Immature natural killer cell (primary cell): ENCODE measurements around the gene ACSF3. TPM values are rescaled to one million over a fixed set of nuclear protein-coding genes. Genes with fewer than 3 reads are reported as not detected.
"Not testable (repeated sequence)": the region's sequence is repeated elsewhere in the genome, so short reads cannot be mapped to it uniquely, and the experiment has no call there.

ENCODE experiments used
- DNase-seq, 3 donors: peaks; one replicate each; pipeline ENCODE4 v3.0.0; 2022; ENCODE audit warnings: mixed read lengths in 1 of 3
- H3K27ac Mint-ChIP-seq, 6 donors: one replicate each; pipeline ENCODE4 v1.8.0; 2020; ENCODE audit warnings: mixed read lengths in 6 of 6, mild to moderate bottlenecking in 5 of 6, inconsistent platforms in 4 of 6, moderate library complexity in 3 of 6
- H3K27me3 Mint-ChIP-seq, 3 donors: one replicate each; pipeline ENCODE4 v1.8.0; 2020 to 2021; ENCODE audit warnings: low read depth in 3 of 3, mild to moderate bottlenecking in 3 of 3, mixed read lengths in 3 of 3, moderate library complexity in 3 of 3, inconsistent platforms in 1 of 3
- H3K36me3 Mint-ChIP-seq, 3 donors: one replicate each; pipeline ENCODE4 v1.8.0; 2020; ENCODE audit warnings: mixed read lengths in 3 of 3, inconsistent platforms in 2 of 3, mild to moderate bottlenecking in 2 of 3
- H3K4me1 Mint-ChIP-seq, 2 donors: one replicate each; pipeline ENCODE4 v1.8.0; 2020; ENCODE audit warnings: inconsistent platforms in 2 of 2, mild to moderate bottlenecking in 2 of 2, mixed read lengths in 2 of 2, moderate library complexity in 1 of 2
- H3K4me3 Mint-ChIP-seq, 5 donors: one replicate each; pipeline ENCODE4 v1.8.0; 2020; ENCODE audit warnings: mild to moderate bottlenecking in 5 of 5, mixed read lengths in 5 of 5, inconsistent platforms in 3 of 5, moderate library complexity in 3 of 5
- H3K9me3 Mint-ChIP-seq, 6 donors: one replicate each; pipeline ENCODE4 v1.8.0; 2020; ENCODE audit warnings: mild to moderate bottlenecking in 6 of 6, mixed read lengths in 6 of 6, inconsistent platforms in 4 of 6, moderate library complexity in 3 of 6
- polyA plus RNA-seq, 3 donors: library from polyadenylated mRNA; unstranded; fragments of 300-500 nt; fragmentation: Illumina TruSeq; gene quantifications; one replicate each; pipeline ENCODE4 v1.2.3, GENCODE V29; 2021

Gene ACSF3
- polyA plus RNA-seq, 3 donors from 2014 or later: 22.7 to 27.7 (median 24.1) TPM

DNA sequence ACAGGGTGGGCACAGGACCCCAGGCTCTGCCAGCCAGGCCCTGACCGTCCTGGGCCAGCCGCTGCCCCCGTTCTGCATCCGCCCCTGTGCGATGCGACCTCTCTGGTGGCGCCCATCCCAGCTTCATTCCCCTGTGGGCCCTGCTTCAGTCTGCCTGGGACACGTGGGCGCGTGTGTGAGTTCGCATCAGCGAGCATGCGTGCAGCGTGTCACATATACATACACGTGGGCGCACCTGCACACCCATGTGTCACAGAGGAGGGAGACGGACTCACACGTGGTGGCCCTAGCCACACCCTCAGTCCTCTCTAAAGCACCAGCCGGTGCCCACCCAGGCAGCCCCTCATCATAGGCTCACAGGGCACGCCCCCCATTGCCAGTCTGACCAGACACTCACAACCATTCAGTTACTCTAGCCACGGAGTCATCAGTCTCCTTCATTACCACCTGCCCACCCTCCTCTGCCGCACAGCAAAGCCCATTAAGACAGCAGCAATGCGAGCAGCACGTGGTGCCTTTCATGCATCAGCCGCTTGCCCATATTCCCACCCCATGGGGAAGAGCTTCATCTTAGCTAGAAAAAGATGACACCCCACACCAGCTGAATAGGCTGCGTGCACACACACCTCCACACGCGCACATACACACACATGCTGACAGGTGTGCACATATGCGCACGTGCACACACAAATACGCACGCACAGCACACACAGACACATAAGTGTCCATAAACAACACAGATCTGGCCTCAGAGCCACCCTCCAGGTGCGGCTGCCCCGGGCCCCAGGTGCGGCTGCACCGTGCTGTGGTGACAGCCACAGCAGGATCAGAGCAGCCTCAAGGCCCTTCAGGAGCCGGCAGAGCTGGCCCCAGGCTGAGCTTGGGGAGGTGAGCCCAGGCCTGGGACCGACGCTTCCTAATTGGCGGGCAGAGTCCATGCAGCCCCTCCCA, 68.4 kb downstream of the ACSF3 start:
- no peak overlapping the region for H3K4me3 Mint-ChIP-seq
- H3K27me3 Mint-ChIP-seq: peaks cover 3 to 5% (median 4%) of the 10 kb centered on the region in 3 donors
- peaks cover 0 to 2% of the 10 kb centered on the region in 2 donors for H3K4me1 Mint-ChIP-seq
- H3K27ac Mint-ChIP-seq: no peak overlapping the region
- H3K9me3 Mint-ChIP-seq: no peaks in the 10 kb centered on the region
- no peaks in the 10 kb centered on the region for H3K36me3 Mint-ChIP-seq
- DNase-seq: no peak

DNA sequence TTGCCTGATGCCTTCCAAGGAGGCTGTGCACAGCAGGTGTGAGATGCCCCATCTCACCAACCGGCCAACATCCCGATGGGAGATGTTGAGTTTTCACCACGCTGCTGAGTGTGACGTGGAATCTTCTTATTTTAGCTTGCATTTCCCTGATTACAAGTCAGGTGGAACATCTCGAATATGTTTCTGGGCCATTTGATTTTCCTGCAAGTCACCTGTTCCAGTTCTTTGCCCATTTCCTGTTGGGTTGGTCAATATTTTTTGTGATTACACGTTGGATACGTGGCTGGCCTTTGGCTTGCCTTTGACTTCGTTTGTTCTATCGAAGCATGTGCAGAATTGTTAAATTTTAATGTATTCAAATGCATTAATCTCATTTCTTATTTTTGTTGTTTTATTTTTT, 69.6 kb downstream of the ACSF3 start:
- no peaks in the 10 kb centered on the region for H3K4me1 Mint-ChIP-seq
- H3K4me3 Mint-ChIP-seq: no peak overlapping the region
- H3K9me3 Mint-ChIP-seq: no peaks in the 10 kb centered on the region
- H3K27me3 Mint-ChIP-seq: peaks cover under 1 to 7% (median 3%) of the 10 kb centered on the region in 3 donors
- DNase-seq: no peak
- H3K27ac Mint-ChIP-seq: no peak overlapping the region
- no peaks in the 10 kb centered on the region for H3K36me3 Mint-ChIP-seq

DNA sequence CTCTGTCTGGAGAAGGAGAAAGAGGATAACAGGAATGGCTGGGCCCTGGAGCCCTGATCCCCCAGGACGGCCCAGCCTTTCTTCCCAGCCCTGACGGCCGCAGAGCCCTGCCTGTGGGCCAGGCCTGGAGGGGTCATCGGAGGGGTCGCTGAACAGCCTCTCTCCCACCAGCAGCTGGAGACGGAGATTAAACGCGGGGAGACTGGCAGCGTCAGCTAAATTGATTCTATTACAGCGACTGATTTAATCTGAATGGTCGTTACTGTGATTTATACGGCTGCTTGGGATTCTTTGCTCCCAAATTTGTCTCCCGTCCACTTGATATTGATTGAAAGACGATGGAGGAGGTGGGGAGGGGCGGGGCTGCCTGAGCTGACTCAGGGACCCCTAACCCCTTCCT, 70.8 kb downstream of the ACSF3 start:
- DNase-seq: no peak
- no peaks in the 10 kb centered on the region for H3K36me3 Mint-ChIP-seq
- no peaks in the 10 kb centered on the region for H3K4me1 Mint-ChIP-seq
- no peaks in the 10 kb centered on the region for H3K9me3 Mint-ChIP-seq
- no peak overlapping the region for H3K27ac Mint-ChIP-seq
- H3K27me3 Mint-ChIP-seq: peaks cover 0 to 7% (median 5%) of the 10 kb centered on the region in 3 donors
- no peak overlapping the region for H3K4me3 Mint-ChIP-seq

DNA sequence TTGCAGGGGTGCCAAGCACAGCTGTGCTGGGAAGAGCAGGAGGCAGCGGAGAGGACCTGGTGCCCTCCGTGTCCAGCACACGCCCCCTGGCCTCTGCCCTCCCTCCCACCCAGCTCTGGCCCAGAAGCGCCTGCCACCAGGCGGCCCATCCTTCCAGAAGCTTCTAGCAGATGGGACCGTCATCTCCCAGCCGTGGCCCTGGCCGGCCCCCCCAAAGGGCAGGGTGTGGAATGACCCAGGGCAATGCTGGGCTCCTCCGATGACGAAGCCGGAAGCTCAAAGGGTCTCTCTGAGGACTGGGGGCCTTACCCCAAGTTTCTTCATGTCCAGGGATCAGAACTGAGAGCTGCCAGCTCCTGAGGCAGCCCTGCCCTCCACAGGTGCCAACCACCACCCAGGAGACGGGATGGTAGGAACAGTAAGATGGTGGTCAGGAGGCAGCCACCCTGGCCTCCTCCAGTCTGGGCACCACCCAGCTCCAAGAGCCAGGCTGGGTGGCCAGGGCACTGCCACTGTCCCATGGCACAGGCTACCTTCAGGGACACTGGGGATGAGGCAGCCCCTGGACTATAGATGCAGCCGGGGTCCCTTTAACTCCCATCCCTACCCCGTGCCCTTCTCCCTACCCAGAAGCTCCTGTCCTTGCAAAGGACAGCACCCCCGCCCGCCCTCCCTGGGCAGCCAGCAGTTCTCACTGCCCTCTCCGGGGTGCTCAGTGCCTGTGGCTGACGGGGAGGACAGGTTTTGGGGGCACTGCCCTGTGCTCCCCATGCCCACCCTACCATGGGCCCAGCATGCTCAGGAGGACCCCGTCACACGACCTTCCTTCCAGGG, 71.4 kb downstream of the ACSF3 start:
- Mint-ChIP-seq H3K9me3 (no peaks in the 10 kb centered on the region), H3K27me3 (peaks cover 0 to 7% (median 5%) of the 10 kb centered on the region in 3 donors), H3K4me1 (no peaks in the 10 kb centered on the region), H3K36me3 (no peaks in the 10 kb centered on the region), H3K27ac (no peak overlapping the region), H3K4me3 (no peak overlapping the region)
- DNase-seq: no peak

DNA sequence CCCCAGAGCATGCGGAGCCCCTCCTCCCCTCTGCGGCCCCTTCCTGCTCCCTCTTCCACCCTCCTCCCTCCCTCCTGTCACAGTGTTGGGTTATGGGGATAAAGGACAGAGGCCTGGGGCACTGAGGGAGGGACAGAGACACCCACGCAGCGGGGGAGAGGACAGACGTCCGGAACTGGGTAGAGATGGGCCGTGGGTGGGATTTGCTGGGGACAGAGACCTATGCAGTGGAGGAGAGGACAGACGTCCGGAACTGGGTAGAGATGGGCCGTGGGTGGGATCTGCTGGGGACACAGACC, 72.0 kb downstream of the ACSF3 start:
- H3K36me3 Mint-ChIP-seq, H3K4me1 Mint-ChIP-seq, DNase-seq, H3K4me3 Mint-ChIP-seq, H3K9me3 Mint-ChIP-seq, H3K27me3 Mint-ChIP-seq, H3K27ac Mint-ChIP-seq: not testable (repeated sequence)

DNA sequence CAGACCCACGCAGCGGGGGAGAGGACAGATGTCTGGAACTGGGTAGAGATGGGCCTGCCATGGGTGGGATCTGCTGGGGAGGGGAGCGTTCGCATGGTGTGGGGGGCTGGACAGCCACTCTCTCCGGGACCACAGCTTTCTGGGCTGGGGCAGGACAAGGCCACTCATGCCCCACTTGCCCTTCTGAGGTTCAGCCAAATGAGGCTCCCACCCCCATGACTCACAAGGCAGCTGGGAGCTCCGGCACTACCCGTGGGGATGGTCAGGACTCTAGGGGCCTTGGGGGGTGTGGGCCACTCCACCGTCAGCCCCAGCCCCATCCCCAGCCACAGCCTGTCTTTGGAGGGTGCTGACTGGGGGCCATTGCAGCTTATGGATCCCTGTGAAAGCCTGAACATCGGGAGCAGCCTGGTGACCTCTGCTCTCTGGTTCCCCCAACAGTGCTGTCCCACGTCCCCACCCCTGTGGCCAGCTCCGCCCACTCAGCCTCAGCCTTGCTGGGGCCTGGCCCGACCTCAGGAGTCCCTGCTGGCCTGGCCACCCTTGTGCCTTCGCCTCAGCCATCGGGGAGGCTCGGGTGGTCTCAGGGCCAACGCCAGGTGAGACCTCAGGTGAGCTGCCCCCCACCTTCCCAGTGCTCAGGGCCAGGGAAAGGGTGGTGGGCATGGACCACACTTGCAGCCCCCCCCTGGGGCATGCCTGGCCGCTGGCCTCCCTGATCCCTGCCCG, 73.2 kb downstream of the ACSF3 start:
- H3K4me3 Mint-ChIP-seq: no peak overlapping the region

DNA sequence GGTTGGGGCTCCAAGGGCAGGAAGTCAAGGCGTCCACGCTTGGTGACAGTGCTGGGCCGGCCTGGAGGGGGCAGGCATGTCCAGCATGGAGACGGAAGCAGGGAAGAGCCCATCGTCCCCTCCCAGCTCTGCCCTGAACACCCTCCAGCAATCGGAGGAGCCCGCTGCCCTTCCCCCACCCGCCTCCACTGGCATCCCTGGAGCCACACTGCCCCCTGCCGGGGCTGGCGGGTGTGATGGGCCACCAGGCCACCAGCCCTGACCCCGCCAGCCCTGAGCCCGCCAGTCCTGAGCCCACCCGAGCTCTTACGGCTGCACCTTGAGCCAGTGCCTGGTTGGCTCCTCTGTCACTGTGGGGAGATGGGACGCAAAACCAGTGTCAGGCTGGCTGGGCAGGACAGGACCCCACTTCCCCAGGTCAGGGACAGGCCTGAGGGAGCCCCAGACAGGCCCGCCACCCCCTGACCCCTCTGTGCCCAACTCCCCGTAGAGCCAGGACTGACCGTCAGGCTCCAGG, 73.8 kb downstream of the ACSF3 start:
- Mint-ChIP-seq H3K9me3 (no peaks in the 10 kb centered on the region), H3K4me1 (peaks cover 8 to 9% of the 10 kb centered on the region in 2 donors), H3K27me3 (peaks cover 0 to 4% (median 4%) of the 10 kb centered on the region in 3 donors), H3K4me3 (no peak overlapping the region), H3K27ac (no peak overlapping the region), H3K36me3 (no peaks in the 10 kb centered on the region)
- peak; percentile 66 to 78 (median 70) for DNase-seq

More for the DNA sequence above, 73.2 kb downstream of the ACSF3 start:
- Mint-ChIP-seq H3K9me3 (no peaks in the 10 kb centered on the region), H3K36me3 (no peaks in the 10 kb centered on the region), H3K4me1 (peaks cover 8 to 9% of the 10 kb centered on the region in 2 donors), H3K27me3 (peaks cover 0 to 6% (median 4%) of the 10 kb centered on the region in 3 donors), H3K27ac (no peak overlapping the region)
- DNase-seq: no peak

DNA sequence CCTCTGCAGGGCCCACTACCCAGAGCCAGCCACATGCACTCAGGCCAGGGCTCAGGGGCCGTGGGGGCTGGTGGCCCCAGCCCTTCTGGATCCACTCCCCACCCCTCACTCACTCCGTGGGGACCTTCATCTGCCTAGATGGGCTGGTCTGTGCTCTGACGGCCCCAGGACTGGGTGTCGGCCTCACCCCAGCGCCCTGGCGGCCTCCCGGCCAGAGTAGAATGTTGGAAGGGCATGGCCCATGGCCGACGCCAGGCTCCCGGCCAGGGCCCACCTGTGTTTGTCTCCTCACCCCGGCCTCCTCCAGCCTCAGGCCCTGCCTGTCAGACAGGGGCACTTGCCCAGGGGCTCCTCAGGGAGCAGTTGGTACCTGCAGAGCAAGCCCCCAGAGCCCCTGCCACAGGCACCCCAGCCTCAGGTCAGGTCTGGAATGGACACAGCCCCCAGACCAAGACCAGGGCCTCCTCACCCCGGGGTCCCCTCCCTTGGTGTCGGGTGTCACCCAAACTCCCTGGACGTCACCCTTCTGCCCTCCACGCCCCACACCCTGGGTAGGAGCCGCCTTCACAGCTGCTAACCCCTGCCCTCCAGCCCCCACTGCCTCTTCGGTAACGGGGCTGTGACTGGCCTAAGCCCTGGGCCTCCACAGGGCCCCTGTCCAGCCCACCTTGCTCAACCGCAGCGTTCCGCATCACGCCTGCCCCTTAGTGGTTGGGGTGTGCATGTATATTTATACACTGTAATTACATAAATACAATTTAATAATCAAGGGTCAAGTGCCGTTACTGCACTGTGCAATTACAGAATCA, 74.9 kb downstream of the ACSF3 start:
- H3K36me3 Mint-ChIP-seq: no peaks in the 10 kb centered on the region
- H3K9me3 Mint-ChIP-seq: no peaks in the 10 kb centered on the region
- peaks cover 8 to 9% of the 10 kb centered on the region in 2 donors for H3K4me1 Mint-ChIP-seq
- H3K27ac Mint-ChIP-seq: no peak overlapping the region
- peaks cover 0 to 4% (median 4%) of the 10 kb centered on the region in 3 donors for H3K27me3 Mint-ChIP-seq
- DNase-seq: no peak
- no peak overlapping the region for H3K4me3 Mint-ChIP-seq

DNA sequence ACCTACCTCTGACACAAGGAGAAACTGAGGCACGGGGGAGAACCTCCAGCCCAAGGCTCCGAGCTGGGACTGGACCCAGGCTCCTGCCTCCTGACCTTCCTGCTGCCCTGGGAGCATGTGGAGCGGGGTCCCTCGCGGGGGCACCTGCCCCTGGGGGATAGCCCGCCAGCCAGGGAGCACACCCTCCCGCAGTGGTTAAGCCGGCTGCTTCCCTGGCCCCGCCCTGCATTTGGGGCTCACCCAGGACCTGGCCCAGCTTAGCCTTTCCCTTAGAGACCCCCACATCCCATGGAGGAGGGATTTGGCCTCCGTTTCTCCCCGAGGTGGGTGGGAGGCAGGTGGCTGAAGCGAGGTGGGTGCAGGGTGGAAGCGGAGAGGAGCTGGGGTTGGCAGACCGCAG, 76.1 kb downstream of the ACSF3 start:
- Mint-ChIP-seq H3K27me3 (peaks cover 0 to 4% (median 3%) of the 10 kb centered on the region in 3 donors), H3K36me3 (no peaks in the 10 kb centered on the region), H3K4me3 (no peak overlapping the region), H3K4me1 (peaks cover 8 to 10% of the 10 kb centered on the region in 2 donors), H3K27ac (no peak overlapping the region), H3K9me3 (no peaks in the 10 kb centered on the region)
- no peak for DNase-seq

DNA sequence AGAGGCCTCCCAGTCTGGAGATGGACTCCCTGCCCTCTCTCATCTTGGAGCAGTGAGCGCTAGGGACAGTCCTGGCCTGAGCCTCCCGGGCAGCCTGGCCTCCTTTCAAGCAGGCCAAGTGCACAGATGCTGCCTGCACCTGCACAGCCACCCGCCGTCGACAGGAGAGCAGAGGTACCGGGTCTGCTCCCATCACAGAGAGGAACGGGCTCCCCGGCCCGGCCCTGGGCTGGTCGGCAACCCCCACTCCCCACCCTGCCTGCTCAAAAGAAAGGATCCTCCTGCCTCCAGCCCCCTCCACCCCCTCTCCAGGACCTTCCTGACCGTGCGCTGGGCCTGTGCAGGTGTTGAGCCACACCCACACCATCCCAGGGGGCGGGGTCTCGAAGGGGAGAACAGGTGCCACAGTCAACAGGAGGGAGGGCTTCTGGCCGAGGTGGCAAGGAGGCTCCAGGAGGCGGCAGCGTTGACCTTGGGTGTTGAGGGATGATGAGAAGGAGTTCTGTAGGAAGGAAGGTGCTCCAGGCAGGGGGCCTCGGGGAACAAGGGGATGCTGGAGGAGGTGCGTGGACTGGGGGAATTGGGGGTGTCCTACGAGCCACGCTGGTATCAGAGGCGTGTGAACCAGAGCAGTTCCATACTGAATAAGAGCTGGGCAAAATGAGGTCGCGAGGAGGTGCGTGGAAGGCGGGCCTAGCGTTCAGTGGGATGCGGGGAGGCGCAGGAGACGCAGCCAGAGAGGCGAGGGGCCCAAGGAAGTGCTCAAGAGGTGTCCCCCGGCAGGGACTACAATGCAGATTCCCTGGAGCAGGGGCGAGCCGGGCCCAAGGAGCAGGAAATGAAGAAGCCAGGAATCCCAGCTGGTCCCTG, 76.9 kb downstream of the ACSF3 start:
- Mint-ChIP-seq H3K4me1 (peaks cover 8 to 10% of the 10 kb centered on the region in 2 donors), H3K4me3 (peak overlapping the region; percentile 65 to 75 (median 73)), H3K27ac (peak overlapping the region in 3 of 6 donors; percentile 38 to 69 (median 45)), H3K27me3 (peaks cover 0 to 4% (median 3%) of the 10 kb centered on the region in 3 donors), H3K36me3 (no peaks in the 10 kb centered on the region), H3K9me3 (no peaks in the 10 kb centered on the region)
- no peak for DNase-seq

DNA sequence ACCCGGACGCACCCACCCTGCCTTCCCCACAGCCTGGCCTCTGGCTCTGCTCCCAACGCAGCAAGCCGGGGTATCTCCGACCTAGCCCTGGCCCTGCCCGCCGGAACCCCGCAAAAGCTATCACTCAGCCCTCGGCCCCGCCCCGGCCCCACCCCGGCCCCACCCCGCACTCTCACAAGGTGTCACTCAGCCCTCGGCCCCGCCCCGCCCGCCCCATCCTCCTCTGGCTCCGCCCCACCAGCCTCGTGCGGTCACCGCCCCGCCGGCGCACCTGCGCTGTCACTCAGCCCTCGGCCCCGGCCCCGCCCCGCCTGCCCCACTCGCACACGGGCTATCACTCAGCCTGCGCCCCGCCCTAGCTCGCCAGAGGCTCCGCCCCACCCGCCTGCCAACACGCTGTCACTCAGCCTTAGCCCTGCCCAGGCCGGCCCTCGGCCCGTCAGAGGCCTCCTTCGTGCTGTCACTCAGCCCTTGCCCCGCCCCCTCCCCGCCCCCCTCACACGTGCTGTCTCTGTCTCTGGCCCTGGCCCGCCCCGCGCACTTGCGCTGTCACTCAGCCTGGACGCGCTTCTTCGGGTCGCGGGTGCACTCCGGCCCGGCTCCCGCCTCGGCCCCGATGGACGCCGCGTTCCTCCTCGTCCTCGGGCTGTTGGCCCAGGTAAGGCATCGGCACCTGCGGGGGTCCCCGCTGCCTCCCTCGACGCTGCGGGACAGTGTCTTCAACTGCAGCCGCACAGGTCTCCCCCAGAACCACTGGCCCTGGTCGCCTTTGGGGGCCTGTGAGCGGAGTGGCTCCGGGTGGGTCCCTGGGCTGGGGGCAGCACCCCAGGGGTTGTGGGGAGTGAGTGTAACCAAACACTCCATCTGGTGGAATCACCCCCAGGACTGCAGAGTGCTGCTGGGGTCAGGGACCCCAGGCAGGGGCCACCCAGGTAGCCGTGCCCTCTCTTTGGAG, 77.8 kb downstream of the ACSF3 start, which contains the start of gene CDH15:
Gene CDH15 (plus strand): TSS at position 533 of the 955 bp plus-strand sequence. CDS start 84 bp downstream, at position 617.
- DNase-seq: peak; percentile 73 to 80 (median 80)
- peak within 1 kb of the TSS in 3 of 6 donors; percentile 38 to 69 (median 45) for H3K27ac Mint-ChIP-seq
- H3K9me3 Mint-ChIP-seq: no peaks in the 10 kb centered on the region
- H3K27me3 Mint-ChIP-seq: peaks cover 0 to 3% (median 2%) of the 10 kb centered on the region in 3 donors
- H3K4me3 Mint-ChIP-seq: peak within 1 kb of the TSS; percentile 65 to 75 (median 73)
- no peaks in the 10 kb centered on the region for H3K36me3 Mint-ChIP-seq
- peaks cover 8 to 10% of the 10 kb centered on the region in 2 donors for H3K4me1 Mint-ChIP-seq
